ENCODE results near the gene YWHAG.

GRCh38 chr7:76333511-76334101 is 25.2 kb downstream of the YWHAG start:
- TF ChIP-seq CTCF (conservative IDR thresholded peaks at IDR 0.05; ENCODE audit: low read length) (no peak), EZH2phosphoT487 (IDR thresholded peaks at IDR 0.05; ENCODE audit: borderline replicate concordance, low read depth, low read length) (no peak)
